ENCODE measurements around the gene FAF1.

The FAF1 gene

GRCh38 chr1:50427086-50427817 lies 532.8 kb downstream of the FAF1 start:
- TF ChIP-seq CTCF (IDR thresholded peaks at IDR 0.05; ENCODE audit: control insufficient read depth, extremely low read depth, insufficient read depth), result no peak
- DNase-seq (ENCODE audit: low read depth), result no peak
- H3K4me3 ChIP-seq (ENCODE audit: low read depth, low read length), result no peak overlapping the region

DNA sequence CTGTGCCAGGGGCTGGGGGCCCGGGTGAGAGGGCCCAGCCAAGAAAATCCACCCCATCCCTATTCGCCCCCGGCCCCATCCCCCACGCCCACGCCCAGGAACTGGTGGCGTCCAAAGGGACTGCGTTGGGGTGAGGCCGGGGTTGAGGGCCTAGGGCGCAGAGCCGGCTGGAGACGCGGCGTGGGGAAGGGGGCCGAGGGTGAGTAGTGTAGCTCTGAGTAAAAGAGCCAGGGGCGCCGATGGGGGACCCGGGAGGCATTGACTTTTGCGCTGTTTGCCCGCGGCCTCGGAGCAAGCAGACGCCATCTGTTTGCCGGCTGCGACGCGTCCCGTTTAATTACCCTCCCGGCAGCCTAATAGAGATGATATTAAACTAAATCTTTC lies 533.4 kb downstream of the FAF1 start:
- H3K4me3 ChIP-seq (ENCODE audit: low read depth, low read length), result no peak overlapping the region
- no peak for TF ChIP-seq CTCF (IDR thresholded peaks at IDR 0.05; ENCODE audit: control insufficient read depth, extremely low read depth, insufficient read depth)
- DNase-seq (ENCODE audit: low read depth), result no peak

GRCh38 chr1:50426108-50426700 lies 533.9 kb downstream of the FAF1 start:
- TF ChIP-seq CTCF (IDR thresholded peaks at IDR 0.05; ENCODE audit: control insufficient read depth, extremely low read depth, insufficient read depth), result no peak
- DNase-seq (ENCODE audit: low read depth), result no peak
- H3K4me3 ChIP-seq (ENCODE audit: low read depth, low read length), result no peak overlapping the region

GRCh38 chr1:50425376-50426107 lies 534.5 kb downstream of the FAF1 start:
- TF ChIP-seq CTCF (IDR thresholded peaks at IDR 0.05; ENCODE audit: control insufficient read depth, extremely low read depth, insufficient read depth), result no peak
- no peak overlapping the region for H3K4me3 ChIP-seq (ENCODE audit: low read depth, low read length)
- DNase-seq (ENCODE audit: low read depth), result no peak

GRCh38 chr1:50424884-50425375 lies 535.1 kb downstream of the FAF1 start:
- H3K4me3 ChIP-seq (ENCODE audit: low read depth, low read length), result no peak overlapping the region
- TF ChIP-seq CTCF (IDR thresholded peaks at IDR 0.05; ENCODE audit: control insufficient read depth, extremely low read depth, insufficient read depth), result no peak
- no peak for DNase-seq (ENCODE audit: low read depth)

DNA sequence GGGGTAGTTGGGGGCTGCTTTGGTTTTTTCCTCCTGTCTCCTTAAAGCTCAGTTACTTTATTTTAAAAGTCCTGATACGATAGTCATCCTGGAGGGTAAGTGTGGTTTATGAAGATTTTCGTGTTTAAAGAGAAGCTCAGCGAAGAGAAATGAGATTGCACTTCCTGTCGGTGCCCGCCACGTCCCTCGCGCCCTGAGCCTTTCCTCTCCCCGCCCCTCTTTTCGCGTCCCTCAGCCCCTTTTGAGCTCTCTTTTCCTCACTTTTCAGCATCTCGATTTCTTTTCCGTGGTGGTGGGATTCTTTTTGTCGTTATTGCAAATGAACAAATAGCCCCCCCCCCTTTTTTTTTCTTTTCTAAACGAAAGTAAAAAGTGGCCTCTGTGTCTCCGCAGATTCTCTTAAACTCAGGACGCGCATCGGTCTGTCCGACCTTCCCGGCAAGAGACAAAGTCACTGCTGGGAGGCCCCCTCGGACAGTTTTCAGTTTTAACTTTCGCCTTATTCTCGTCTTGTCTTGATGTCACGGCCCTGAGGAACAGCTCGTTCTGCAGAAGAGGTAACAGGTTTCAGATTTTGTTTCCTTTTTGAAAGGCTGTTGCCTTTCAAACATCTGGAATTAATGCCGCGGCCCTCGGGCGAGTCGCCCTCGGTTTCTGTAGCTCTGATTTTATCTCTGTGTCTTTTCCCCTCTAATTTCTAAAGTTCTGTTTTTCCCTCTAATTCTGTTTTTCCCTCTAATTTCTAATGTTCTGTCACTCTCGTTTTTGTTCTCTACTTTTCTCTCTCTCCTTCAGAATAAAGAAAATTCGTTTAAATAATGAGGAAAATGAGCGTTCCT lies 535.8 kb downstream of the FAF1 start:
- H3K4me3 ChIP-seq (ENCODE audit: low read depth, low read length), result no peak overlapping the region
- no peak for DNase-seq (ENCODE audit: low read depth)
- TF ChIP-seq CTCF (IDR thresholded peaks at IDR 0.05; ENCODE audit: control insufficient read depth, extremely low read depth, insufficient read depth), result no peak
